Measurements from ENCODE around the gene NEDD4L.

The NEDD4L gene

GRCh38 chr18:58307441-58307840, 263.4 kb downstream of the NEDD4L start:
- no peak overlapping the region for H3K4me3 ChIP-seq (ENCODE audit: low read length in 2 of 2)
- no peak overlapping the region for H3K27ac ChIP-seq (replicated peaks; ENCODE audit: low read length)

DNA sequence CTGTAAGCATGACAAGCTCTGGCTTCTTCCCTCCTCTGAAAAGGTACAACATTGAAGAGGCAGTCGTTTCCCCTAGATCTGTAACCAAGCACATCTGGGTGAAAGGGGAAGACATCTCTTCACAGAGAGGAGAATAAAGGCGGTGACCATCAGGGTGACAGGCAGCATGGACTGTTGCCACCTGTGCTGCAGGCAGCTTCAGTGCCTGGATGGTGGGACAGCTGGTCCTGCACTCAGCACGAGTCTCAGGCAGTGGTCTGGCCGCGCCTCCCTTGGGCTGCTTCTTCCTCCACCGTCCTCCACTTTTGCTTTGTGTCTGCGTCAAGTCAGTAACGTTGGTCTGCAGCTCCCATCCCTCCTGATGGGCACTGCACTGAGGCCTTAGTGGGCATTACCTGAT, 264.4 kb downstream of the NEDD4L start:
- H3K27ac ChIP-seq (replicated peaks; ENCODE audit: low read length), result no peak overlapping the region
- peaks cover 2 to 8% of the 10 kb centered on the region in 2 donors for H3K9me3 ChIP-seq (replicated peaks in 1 of 2; ENCODE audit: control insufficient read depth in 2 of 2, insufficient read depth in 1 of 2, low read depth in 1 of 2, low read length in 2 of 2)
- no peak overlapping the region for H2BK120ac ChIP-seq (ENCODE audit: low read depth, low read length)
- H2AFZ ChIP-seq (ENCODE audit: low read length), result no peak overlapping the region
- no peak overlapping the region for H2BK12ac ChIP-seq (ENCODE audit: low read length)
- H3K14ac ChIP-seq (ENCODE audit: low read length), result no peak overlapping the region
- H3K36me3 ChIP-seq (replicated peaks in 1 of 2; ENCODE audit: control insufficient read depth in 2 of 2, insufficient read depth in 2 of 2, low read length in 2 of 2), result no peaks in the 10 kb centered on the region
- H2BK15ac ChIP-seq (ENCODE audit: low read length), result no peak overlapping the region
- H3K4ac ChIP-seq (ENCODE audit: low read length), result no peak overlapping the region
- peak overlapping the region; percentile 2 for H3K18ac ChIP-seq (ENCODE audit: low read length)
- peak overlapping the region; percentile 56 for H3K23ac ChIP-seq (ENCODE audit: low read depth, low read length, poor library complexity)
- no peak overlapping the region for H3K4me3 ChIP-seq (ENCODE audit: low read length in 2 of 2)
- H2AK5ac ChIP-seq (ENCODE audit: low read depth, low read length), result no peak overlapping the region
- no peaks in the 10 kb centered on the region for H3K4me1 ChIP-seq (ENCODE audit: control insufficient read depth in 2 of 2, insufficient read depth in 1 of 2, low read depth in 1 of 2, low read length in 2 of 2)
- no peak overlapping the region for H4K8ac ChIP-seq (ENCODE audit: low read depth, low read length)
- H4K91ac ChIP-seq (ENCODE audit: low read depth, low read length, poor library complexity), result no peak overlapping the region
- H2BK5ac ChIP-seq (ENCODE audit: low read length), result no peak overlapping the region
- H3K79me1 ChIP-seq (ENCODE audit: low read depth, low read length), result peaks cover 3% of the 10 kb centered on the region
- no peaks in the 10 kb centered on the region for H3K27me3 ChIP-seq (ENCODE audit: control insufficient read depth in 3 of 3, insufficient read depth in 3 of 3, low read depth in 1 of 3, low read length in 3 of 3)
- H3K9ac ChIP-seq (ENCODE audit: low read depth, low read length, poor library complexity), result peak overlapping the region; percentile 39
- WGBS, 2 donors (ENCODE audit: extremely low coverage in 2 of 2, insufficient read length in 2 of 2, insufficient replicate concordance in 1 of 2), result no CpG with 5 or more reads among the region's 8 CpGs
- DNase-seq (ENCODE audit: low spot score), result no peak
- no peak overlapping the region for H3K4me2 ChIP-seq (ENCODE audit: insufficient read depth, low read length, poor library complexity, severe bottlenecking)

More at GRCh38 chr18:58307441-58307840, 263.4 kb downstream of the NEDD4L start:
- H2BK15ac ChIP-seq (ENCODE audit: low read length), result no peak overlapping the region
- H4K8ac ChIP-seq (ENCODE audit: low read depth, low read length), result no peak overlapping the region
- H3K79me1 ChIP-seq (ENCODE audit: low read depth, low read length), result peaks cover 3% of the 10 kb centered on the region
- H3K9me3 ChIP-seq (replicated peaks in 1 of 2; ENCODE audit: control insufficient read depth in 2 of 2, insufficient read depth in 1 of 2, low read depth in 1 of 2, low read length in 2 of 2), result peaks cover 2 to 8% of the 10 kb centered on the region in 2 donors
- no CpG with 5 or more reads among the region's 3 CpGs for WGBS, 2 donors (ENCODE audit: extremely low coverage in 2 of 2, insufficient read length in 2 of 2, insufficient replicate concordance in 1 of 2)
- no peaks in the 10 kb centered on the region for H3K4me1 ChIP-seq (ENCODE audit: control insufficient read depth in 2 of 2, insufficient read depth in 1 of 2, low read depth in 1 of 2, low read length in 2 of 2)
- no peak overlapping the region for H4K91ac ChIP-seq (ENCODE audit: low read depth, low read length, poor library complexity)
- H3K4me2 ChIP-seq (ENCODE audit: insufficient read depth, low read length, poor library complexity, severe bottlenecking), result no peak overlapping the region
- H2BK12ac ChIP-seq (ENCODE audit: low read length), result no peak overlapping the region
- no peak overlapping the region for H3K18ac ChIP-seq (ENCODE audit: low read length)
- no peak overlapping the region for H3K14ac ChIP-seq (ENCODE audit: low read length)
- no peak overlapping the region for H2BK120ac ChIP-seq (ENCODE audit: low read depth, low read length)
- no peaks in the 10 kb centered on the region for H3K36me3 ChIP-seq (replicated peaks in 1 of 2; ENCODE audit: control insufficient read depth in 2 of 2, insufficient read depth in 2 of 2, low read length in 2 of 2)
- no peak overlapping the region for H3K23ac ChIP-seq (ENCODE audit: low read depth, low read length, poor library complexity)
- H3K4ac ChIP-seq (ENCODE audit: low read length), result no peak overlapping the region
- H2AFZ ChIP-seq (ENCODE audit: low read length), result no peak overlapping the region
- no peaks in the 10 kb centered on the region for H3K27me3 ChIP-seq (ENCODE audit: control insufficient read depth in 3 of 3, insufficient read depth in 3 of 3, low read depth in 1 of 3, low read length in 3 of 3)
- DNase-seq (ENCODE audit: low spot score), result no peak
- H3K9ac ChIP-seq (ENCODE audit: low read depth, low read length, poor library complexity), result no peak overlapping the region
- H2BK5ac ChIP-seq (ENCODE audit: low read length), result no peak overlapping the region
- H2AK5ac ChIP-seq (ENCODE audit: low read depth, low read length), result no peak overlapping the region

DNA sequence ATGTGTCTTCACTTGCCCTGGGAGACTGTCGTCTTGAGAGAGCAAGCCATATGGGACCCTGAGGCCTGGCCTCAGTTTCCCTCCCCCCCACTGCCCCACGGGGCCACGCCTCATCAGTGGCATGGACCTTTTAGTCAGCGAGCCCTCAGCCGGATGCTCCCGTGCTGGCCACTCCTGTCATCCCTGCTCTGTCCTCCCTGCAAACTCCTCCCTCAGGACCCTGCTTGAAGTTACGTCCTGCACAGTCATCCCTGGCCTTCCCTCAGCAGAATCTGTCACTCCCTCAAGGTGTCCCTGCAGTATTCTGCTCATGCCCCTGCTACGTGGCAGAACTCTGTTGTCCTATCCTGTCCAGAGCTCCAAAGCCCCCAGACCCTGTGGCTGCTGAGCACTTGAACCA, 265.1 kb downstream of the NEDD4L start:
- no peak for DNase-seq (ENCODE audit: low spot score)
- Histone ChIP-seq H4K91ac (ENCODE audit: low read depth, low read length, poor library complexity) (peak overlapping the region; percentile 35), H3K18ac (ENCODE audit: low read length) (peak overlapping the region; percentile 51), H3K9ac (ENCODE audit: low read depth, low read length, poor library complexity) (peak overlapping the region; percentile 39), H3K4me1 (ENCODE audit: control insufficient read depth in 2 of 2, insufficient read depth in 1 of 2, low read depth in 1 of 2, low read length in 2 of 2) (no peaks in the 10 kb centered on the region), H2BK5ac (ENCODE audit: low read length) (no peak overlapping the region), H3K4ac (ENCODE audit: low read length) (no peak overlapping the region), H3K79me1 (ENCODE audit: low read depth, low read length) (peaks cover 3% of the 10 kb centered on the region), H4K8ac (ENCODE audit: low read depth, low read length) (no peak overlapping the region), H2BK15ac (ENCODE audit: low read length) (no peak overlapping the region), H3K27ac (replicated peaks; ENCODE audit: low read length) (no peak overlapping the region), H3K9me3 (replicated peaks in 1 of 2; ENCODE audit: control insufficient read depth in 2 of 2, insufficient read depth in 1 of 2, low read depth in 1 of 2, low read length in 2 of 2) (peaks cover 2 to 8% of the 10 kb centered on the region in 2 donors), H3K4me3 (ENCODE audit: low read length in 2 of 2) (no peak overlapping the region), H3K4me2 (ENCODE audit: insufficient read depth, low read length, poor library complexity, severe bottlenecking) (no peak overlapping the region), H2BK120ac (ENCODE audit: low read depth, low read length) (no peak overlapping the region), H3K27me3 (ENCODE audit: control insufficient read depth in 3 of 3, insufficient read depth in 3 of 3, low read depth in 1 of 3, low read length in 3 of 3) (no peaks in the 10 kb centered on the region), H3K36me3 (replicated peaks in 1 of 2; ENCODE audit: control insufficient read depth in 2 of 2, insufficient read depth in 2 of 2, low read length in 2 of 2) (no peaks in the 10 kb centered on the region), H2AK5ac (ENCODE audit: low read depth, low read length) (no peak overlapping the region), H3K14ac (ENCODE audit: low read length) (peak overlapping the region; percentile 59), H2BK12ac (ENCODE audit: low read length) (no peak overlapping the region), H2AFZ (ENCODE audit: low read length) (no peak overlapping the region), H3K23ac (ENCODE audit: low read depth, low read length, poor library complexity) (peak overlapping the region; percentile 21)
- no CpG with 5 or more reads among the region's 8 CpGs for WGBS, 2 donors (ENCODE audit: extremely low coverage in 2 of 2, insufficient read length in 2 of 2, insufficient replicate concordance in 1 of 2)

GRCh38 chr18:58309610-58310239, 265.7 kb downstream of the NEDD4L start:
- Histone ChIP-seq H4K8ac (ENCODE audit: low read depth, low read length) (no peak overlapping the region), H3K27me3 (ENCODE audit: control insufficient read depth in 3 of 3, insufficient read depth in 3 of 3, low read depth in 1 of 3, low read length in 3 of 3) (no peaks in the 10 kb centered on the region), H3K4me3 (ENCODE audit: low read length in 2 of 2) (no peak overlapping the region), H2BK12ac (ENCODE audit: low read length) (no peak overlapping the region), H3K4me1 (ENCODE audit: control insufficient read depth in 2 of 2, insufficient read depth in 1 of 2, low read depth in 1 of 2, low read length in 2 of 2) (no peaks in the 10 kb centered on the region), H3K9ac (ENCODE audit: low read depth, low read length, poor library complexity) (no peak overlapping the region), H3K79me1 (ENCODE audit: low read depth, low read length) (peaks cover 3% of the 10 kb centered on the region), H3K4ac (ENCODE audit: low read length) (no peak overlapping the region), H3K4me2 (ENCODE audit: insufficient read depth, low read length, poor library complexity, severe bottlenecking) (no peak overlapping the region), H4K91ac (ENCODE audit: low read depth, low read length, poor library complexity) (no peak overlapping the region), H2BK15ac (ENCODE audit: low read length) (no peak overlapping the region), H3K18ac (ENCODE audit: low read length) (peak overlapping the region; percentile 51), H3K14ac (ENCODE audit: low read length) (no peak overlapping the region), H2AK5ac (ENCODE audit: low read depth, low read length) (no peak overlapping the region), H2AFZ (ENCODE audit: low read length) (no peak overlapping the region), H3K27ac (replicated peaks; ENCODE audit: low read length) (no peak overlapping the region), H3K36me3 (replicated peaks in 1 of 2; ENCODE audit: control insufficient read depth in 2 of 2, insufficient read depth in 2 of 2, low read length in 2 of 2) (no peaks in the 10 kb centered on the region), H2BK5ac (ENCODE audit: low read length) (no peak overlapping the region), H3K9me3 (replicated peaks in 1 of 2; ENCODE audit: control insufficient read depth in 2 of 2, insufficient read depth in 1 of 2, low read depth in 1 of 2, low read length in 2 of 2) (peaks cover 2 to 8% of the 10 kb centered on the region in 2 donors), H3K23ac (ENCODE audit: low read depth, low read length, poor library complexity) (peak overlapping the region; percentile 21), H2BK120ac (ENCODE audit: low read depth, low read length) (no peak overlapping the region)
- no CpG with 5 or more reads among the region's 7 CpGs for WGBS, 2 donors (ENCODE audit: extremely low coverage in 2 of 2, insufficient read length in 2 of 2, insufficient replicate concordance in 1 of 2)
- DNase-seq (ENCODE audit: low spot score), result no peak

Data from neuronal stem cell (in vitro differentiated cells).